Liver (tissue), 9 donors: ENCODE measurements around the gene SNX9. TPM values are rescaled to one million over a fixed set of nuclear protein-coding genes. Genes with fewer than 3 reads are reported as not detected.

Experiments used
- DNase-seq: peaks from one replicate; pipeline ENCODE4 v3.0.0-alpha.2; 2017; ENCODE audit warnings: low spot score
- H3K27ac ChIP-seq, 2 donors: one replicate each; pipeline ENCODE4 v1.7.0; 2013; ENCODE audit warnings: inconsistent platforms in 2 of 2, low read length in 2 of 2, control low read depth in 1 of 2, low read depth in 1 of 2, mild to moderate bottlenecking in 1 of 2
- H3K27me3 ChIP-seq, 4 donors: one replicate each; pipeline versions ENCODE4 v1.6.1 to v1.7.0; 2013; ENCODE audit warnings: low read length in 3 of 4, inconsistent platforms in 1 of 4, mild to moderate bottlenecking in 1 of 4, moderate library complexity in 1 of 4; ENCODE audit not compliant: control insufficient read depth in 4 of 4, insufficient read depth in 4 of 4
- H3K36me3 ChIP-seq, 4 donors: one replicate each; pipeline versions ENCODE4 v1.6.1 to v1.7.0; 2013; ENCODE audit warnings: low read length in 3 of 4, mild to moderate bottlenecking in 3 of 4, low read depth in 1 of 4, moderate library complexity in 1 of 4; ENCODE audit not compliant: control insufficient read depth in 4 of 4, insufficient read depth in 3 of 4
- H3K4me1 ChIP-seq, 4 donors: one replicate each; pipeline versions ENCODE4 v1.6.1 to v1.7.0; 2013; ENCODE audit warnings: low read length in 3 of 4, mild to moderate bottlenecking in 3 of 4, moderate library complexity in 1 of 4; ENCODE audit not compliant: control insufficient read depth in 4 of 4, insufficient read depth in 4 of 4
- H3K4me3 ChIP-seq, 3 donors: one replicate each; pipeline versions ENCODE4 v1.6.1 to v1.7.0; 2013; ENCODE audit warnings: low read length in 3 of 3, control low read depth in 1 of 3, low read depth in 1 of 3, mild to moderate bottlenecking in 1 of 3
- H3K9ac ChIP-seq, 2 donors: one replicate each; pipeline ENCODE4 v1.7.0; 2013; ENCODE audit warnings: low read length in 2 of 2, mild to moderate bottlenecking in 2 of 2, moderate library complexity in 2 of 2, control low read depth in 1 of 2, low read depth in 1 of 2
- H3K9me3 ChIP-seq, 4 donors: one replicate each; pipeline versions ENCODE4 v1.6.1 to v1.7.0; 2013; ENCODE audit warnings: low read length in 3 of 4; ENCODE audit not compliant: control insufficient read depth in 4 of 4
- EGR1 ChIP-seq, 2 donors: IDR thresholded peaks; 2 replicates each; pipeline ENCODE4 v1.6.1; 2016 to 2018; ENCODE audit warnings: antibody characterized with exemption in 2 of 2, low read depth in 2 of 2
- FOXA1 ChIP-seq: IDR thresholded peaks from 2 replicates; pipeline ENCODE4 v1.6.1; 2016; ENCODE audit warnings: antibody characterized with exemption
- FOXA2 ChIP-seq: IDR thresholded peaks from 2 replicates; pipeline ENCODE4 v1.6.1; 2016; ENCODE audit warnings: antibody characterized with exemption
- GABPA ChIP-seq, 2 donors: IDR thresholded peaks in 1 of 2; conservative IDR thresholded peaks in 1 of 2; 2 replicates each; pipeline ENCODE4 v1.6.1; 2016; ENCODE audit warnings: antibody characterized with exemption in 2 of 2, mild to moderate bottlenecking in 1 of 2, moderate library complexity in 1 of 2
- HNF4A ChIP-seq, 2 donors: conservative IDR thresholded peaks; 2 replicates each; pipeline ENCODE4 v1.6.1; 2016; ENCODE audit warnings: antibody characterized with exemption in 2 of 2, mild to moderate bottlenecking in 2 of 2
- HNF4G ChIP-seq: IDR thresholded peaks from 2 replicates; pipeline ENCODE4 v1.6.1; 2016; ENCODE audit warnings: antibody characterized with exemption
- JUND ChIP-seq, 2 donors: IDR thresholded peaks; 2 replicates each; pipeline ENCODE4 v1.6.1; 2016; ENCODE audit warnings: antibody characterized with exemption in 2 of 2
- NR2F2 ChIP-seq: IDR thresholded peaks from 2 replicates; pipeline ENCODE4 v1.6.1; 2016; ENCODE audit warnings: antibody characterized with exemption
- RAD21 ChIP-seq, 2 donors: IDR thresholded peaks; 2 replicates each; pipeline ENCODE4 v1.6.1; 2016; ENCODE audit warnings: antibody characterized with exemption in 2 of 2, mild to moderate bottlenecking in 2 of 2
- RXRA ChIP-seq, 2 donors: IDR thresholded peaks; 2 replicates each; pipeline ENCODE4 v1.6.1; 2017 to 2018; ENCODE audit warnings: antibody characterized with exemption in 2 of 2, mild to moderate bottlenecking in 1 of 2
- SP1 ChIP-seq: IDR thresholded peaks from 2 replicates; pipeline ENCODE4 v1.6.1; 2018; ENCODE audit warnings: antibody characterized with exemption, mild to moderate bottlenecking
- TAF1 ChIP-seq: conservative IDR thresholded peaks from 2 replicates; pipeline ENCODE4 v1.6.1; 2016; ENCODE audit warnings: antibody characterized with exemption, mild to moderate bottlenecking
- YY1 ChIP-seq: IDR thresholded peaks from 2 replicates; pipeline ENCODE4 v1.6.1; 2016; ENCODE audit warnings: antibody characterized with exemption, mild to moderate bottlenecking
- WGBS: extraction: QIAGEN DNeasy Blood & Tissue Kit; methylation state at CpG from one replicate; pipeline ENCODE4 v1.1.7; 2013; 5-methylcytosine and 5-hydroxymethylcytosine counted together
- polyA plus RNA-seq, 2 donors: library from polyadenylated mRNA; stranded (reverse) in 1 of 2; unstranded in 1 of 2; fragments of 200-250 nt in 1 of 2; fragments of >200 nt in 1 of 2; fragmentation: Nextera tagmentation in 1 of 2; extraction: Ambion mirVana in 1 of 2; gene quantifications; one replicate each; pipeline versions ENCODE4 v1.2.1 to v1.2.3, GENCODE V29; 2013 to 2015
- total RNA-seq, 2 donors: library from RNA; depleted of rRNA; stranded (reverse); fragments of >200 nt; gene quantifications; one replicate each; pipeline ENCODE4 v1.2.3, GENCODE V29; 2014
- TF ChIP-seq, protein P1 (sequence below): IDR thresholded peaks from 2 replicates; pipeline ENCODE4 v1.6.1; 2016; ENCODE audit warnings: antibody characterized with exemption
- TF ChIP-seq, protein P2 (sequence below): fragments of 150-350 bp; IDR thresholded peaks from 2 replicates; pipeline ENCODE4 v1.5.1; 2017; ENCODE audit warnings: improper control_type of control experiment, low read depth, low read length; ENCODE audit not compliant: missing input control
- TF ChIP-seq, protein P3 (sequence below): IDR thresholded peaks from 2 replicates; pipeline ENCODE4 v1.6.1; 2016; ENCODE audit warnings: antibody characterized with exemption
- TF ChIP-seq, protein P4 (sequence below): IDR thresholded peaks from 2 replicates; pipeline ENCODE4 v1.6.1; 2016; ENCODE audit warnings: antibody characterized with exemption, mild to moderate bottlenecking
- TF ChIP-seq, protein P5 (sequence below): IDR thresholded peaks from 2 replicates; pipeline ENCODE4 v1.6.1; 2016; ENCODE audit warnings: antibody characterized with exemption
- donor health status: healthy.
- donor health status: healthy.
- donor health status: healthy.
- donor health status: healthy.
- donor health status: healthy.

The SNX9 gene
- total and polyA plus RNA-seq, 4 donors, result 16.4 to 31.0 (median 22.3) TPM

DNA sequence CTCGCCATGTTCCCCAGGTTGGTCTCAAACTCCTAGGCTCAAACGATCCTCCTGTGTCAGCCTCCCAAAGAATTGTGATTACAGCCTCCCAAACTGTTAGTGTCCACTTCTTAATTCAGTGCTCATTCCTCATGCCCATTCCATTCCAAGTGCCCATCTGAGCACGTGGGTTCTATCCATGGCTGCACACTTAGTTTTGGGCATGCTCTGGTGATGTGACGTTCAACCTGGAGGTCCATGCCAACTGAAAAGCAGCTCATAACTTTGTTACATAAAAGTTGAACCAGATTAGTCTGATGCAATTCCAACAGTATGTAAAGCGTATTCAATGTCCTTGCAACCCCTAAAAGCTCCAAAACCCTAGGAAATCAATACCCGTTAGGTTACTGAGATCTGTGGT lies 11.5 kb downstream of the SNX9 start:
- Histone ChIP-seq H3K27me3 (no peaks in the 10 kb centered on the region), H3K9ac (no peak overlapping the region), H3K36me3 (peaks cover 0 to 3% (median 0%) of the 10 kb centered on the region in 4 donors), H3K9me3 (no peaks in the 10 kb centered on the region), H3K27ac (no peak overlapping the region), H3K4me3 (no peak overlapping the region), H3K4me1 (peaks cover 15 to 19% (median 17%) of the 10 kb centered on the region in 4 donors)
- DNase-seq, result no peak
- 96% methylated on average over 6 of the region's 6 CpGs for WGBS
- TF ChIP-seq, protein P1, sequence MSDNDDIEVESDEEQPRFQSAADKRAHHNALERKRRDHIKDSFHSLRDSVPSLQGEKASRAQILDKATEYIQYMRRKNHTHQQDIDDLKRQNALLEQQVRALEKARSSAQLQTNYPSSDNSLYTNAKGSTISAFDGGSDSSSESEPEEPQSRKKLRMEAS, result no peak
- no peak for TF ChIP-seq FOXA1
- TF ChIP-seq, protein P2, sequence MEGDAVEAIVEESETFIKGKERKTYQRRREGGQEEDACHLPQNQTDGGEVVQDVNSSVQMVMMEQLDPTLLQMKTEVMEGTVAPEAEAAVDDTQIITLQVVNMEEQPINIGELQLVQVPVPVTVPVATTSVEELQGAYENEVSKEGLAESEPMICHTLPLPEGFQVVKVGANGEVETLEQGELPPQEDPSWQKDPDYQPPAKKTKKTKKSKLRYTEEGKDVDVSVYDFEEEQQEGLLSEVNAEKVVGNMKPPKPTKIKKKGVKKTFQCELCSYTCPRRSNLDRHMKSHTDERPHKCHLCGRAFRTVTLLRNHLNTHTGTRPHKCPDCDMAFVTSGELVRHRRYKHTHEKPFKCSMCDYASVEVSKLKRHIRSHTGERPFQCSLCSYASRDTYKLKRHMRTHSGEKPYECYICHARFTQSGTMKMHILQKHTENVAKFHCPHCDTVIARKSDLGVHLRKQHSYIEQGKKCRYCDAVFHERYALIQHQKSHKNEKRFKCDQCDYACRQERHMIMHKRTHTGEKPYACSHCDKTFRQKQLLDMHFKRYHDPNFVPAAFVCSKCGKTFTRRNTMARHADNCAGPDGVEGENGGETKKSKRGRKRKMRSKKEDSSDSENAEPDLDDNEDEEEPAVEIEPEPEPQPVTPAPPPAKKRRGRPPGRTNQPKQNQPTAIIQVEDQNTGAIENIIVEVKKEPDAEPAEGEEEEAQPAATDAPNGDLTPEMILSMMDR, result no peak
- TF ChIP-seq TAF1, result no peak
- TF ChIP-seq, protein P3, sequence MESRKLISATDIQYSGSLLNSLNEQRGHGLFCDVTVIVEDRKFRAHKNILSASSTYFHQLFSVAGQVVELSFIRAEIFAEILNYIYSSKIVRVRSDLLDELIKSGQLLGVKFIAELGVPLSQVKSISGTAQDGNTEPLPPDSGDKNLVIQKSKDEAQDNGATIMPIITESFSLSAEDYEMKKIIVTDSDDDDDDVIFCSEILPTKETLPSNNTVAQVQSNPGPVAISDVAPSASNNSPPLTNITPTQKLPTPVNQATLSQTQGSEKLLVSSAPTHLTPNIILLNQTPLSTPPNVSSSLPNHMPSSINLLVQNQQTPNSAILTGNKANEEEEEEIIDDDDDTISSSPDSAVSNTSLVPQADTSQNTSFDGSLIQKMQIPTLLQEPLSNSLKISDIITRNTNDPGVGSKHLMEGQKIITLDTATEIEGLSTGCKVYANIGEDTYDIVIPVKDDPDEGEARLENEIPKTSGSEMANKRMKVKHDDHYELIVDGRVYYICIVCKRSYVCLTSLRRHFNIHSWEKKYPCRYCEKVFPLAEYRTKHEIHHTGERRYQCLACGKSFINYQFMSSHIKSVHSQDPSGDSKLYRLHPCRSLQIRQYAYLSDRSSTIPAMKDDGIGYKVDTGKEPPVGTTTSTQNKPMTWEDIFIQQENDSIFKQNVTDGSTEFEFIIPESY, result no peak

DNA sequence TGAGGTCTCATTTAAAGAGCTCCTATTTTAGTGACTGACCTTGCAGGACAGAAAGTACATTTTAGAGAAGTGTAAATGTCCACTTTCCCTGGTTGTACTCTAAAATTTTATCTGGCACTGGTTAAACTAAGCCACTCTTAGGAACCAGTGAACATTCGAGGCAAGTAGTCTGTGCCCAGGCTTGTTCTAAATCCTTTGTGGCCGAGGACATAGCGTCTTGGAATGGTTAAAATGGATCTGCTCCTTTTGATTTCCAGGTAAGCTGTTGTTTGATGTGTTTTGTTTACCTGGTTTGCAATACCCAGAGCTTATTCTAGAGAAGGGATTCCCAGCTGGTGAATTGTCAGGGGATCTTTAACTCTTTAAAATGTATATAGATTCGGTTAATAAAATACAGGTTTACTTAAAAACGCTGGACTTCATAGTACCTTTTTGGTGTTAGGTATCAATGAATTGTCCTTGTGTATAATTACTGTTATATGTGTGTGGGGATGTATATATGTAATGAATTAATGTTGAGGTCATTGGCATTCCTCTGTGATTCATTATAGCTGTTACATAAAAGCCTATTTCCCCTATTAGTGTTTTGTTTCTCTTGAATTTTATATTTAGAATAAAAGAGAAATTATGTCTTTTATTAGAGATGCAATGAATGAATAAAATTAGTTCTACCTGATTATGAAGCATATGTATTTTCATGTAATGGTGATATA lies 15.8 kb downstream of the SNX9 start:
- Histone ChIP-seq H3K9me3 (no peaks in the 10 kb centered on the region), H3K4me1 (peaks cover under 1 to 15% (median 9%) of the 10 kb centered on the region in 4 donors), H3K36me3 (no peaks in the 10 kb centered on the region), H3K9ac (no peak overlapping the region), H3K27ac (no peak overlapping the region), H3K4me3 (no peak overlapping the region), H3K27me3 (no peaks in the 10 kb centered on the region)
- DNase-seq, result no peak
- TF ChIP-seq NR2F2 (no peak), JUND (IDR thresholded peaks at IDR 0.05) (no peak), SP1 (no peak), RAD21 (IDR thresholded peaks at IDR 0.05) (no peak), HNF4A (conservative IDR thresholded peaks at IDR 0.05) (no peak), HNF4G (no peak), GABPA (IDR thresholded peaks at IDR 0.05 in 1 of 2, conservative IDR thresholded peaks at IDR 0.05 in 1 of 2) (no peak), EGR1 (IDR thresholded peaks at IDR 0.05; ENCODE audit: low read depth in 2 of 2) (no peak), TAF1 (no peak), FOXA1 (no peak), YY1 (no peak), FOXA2 (no peak), RXRA (IDR thresholded peaks at IDR 0.05) (no peak)
- TF ChIP-seq, protein P4, sequence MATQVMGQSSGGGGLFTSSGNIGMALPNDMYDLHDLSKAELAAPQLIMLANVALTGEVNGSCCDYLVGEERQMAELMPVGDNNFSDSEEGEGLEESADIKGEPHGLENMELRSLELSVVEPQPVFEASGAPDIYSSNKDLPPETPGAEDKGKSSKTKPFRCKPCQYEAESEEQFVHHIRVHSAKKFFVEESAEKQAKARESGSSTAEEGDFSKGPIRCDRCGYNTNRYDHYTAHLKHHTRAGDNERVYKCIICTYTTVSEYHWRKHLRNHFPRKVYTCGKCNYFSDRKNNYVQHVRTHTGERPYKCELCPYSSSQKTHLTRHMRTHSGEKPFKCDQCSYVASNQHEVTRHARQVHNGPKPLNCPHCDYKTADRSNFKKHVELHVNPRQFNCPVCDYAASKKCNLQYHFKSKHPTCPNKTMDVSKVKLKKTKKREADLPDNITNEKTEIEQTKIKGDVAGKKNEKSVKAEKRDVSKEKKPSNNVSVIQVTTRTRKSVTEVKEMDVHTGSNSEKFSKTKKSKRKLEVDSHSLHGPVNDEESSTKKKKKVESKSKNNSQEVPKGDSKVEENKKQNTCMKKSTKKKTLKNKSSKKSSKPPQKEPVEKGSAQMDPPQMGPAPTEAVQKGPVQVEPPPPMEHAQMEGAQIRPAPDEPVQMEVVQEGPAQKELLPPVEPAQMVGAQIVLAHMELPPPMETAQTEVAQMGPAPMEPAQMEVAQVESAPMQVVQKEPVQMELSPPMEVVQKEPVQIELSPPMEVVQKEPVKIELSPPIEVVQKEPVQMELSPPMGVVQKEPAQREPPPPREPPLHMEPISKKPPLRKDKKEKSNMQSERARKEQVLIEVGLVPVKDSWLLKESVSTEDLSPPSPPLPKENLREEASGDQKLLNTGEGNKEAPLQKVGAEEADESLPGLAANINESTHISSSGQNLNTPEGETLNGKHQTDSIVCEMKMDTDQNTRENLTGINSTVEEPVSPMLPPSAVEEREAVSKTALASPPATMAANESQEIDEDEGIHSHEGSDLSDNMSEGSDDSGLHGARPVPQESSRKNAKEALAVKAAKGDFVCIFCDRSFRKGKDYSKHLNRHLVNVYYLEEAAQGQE, result no peak
- TF ChIP-seq, protein P5, sequence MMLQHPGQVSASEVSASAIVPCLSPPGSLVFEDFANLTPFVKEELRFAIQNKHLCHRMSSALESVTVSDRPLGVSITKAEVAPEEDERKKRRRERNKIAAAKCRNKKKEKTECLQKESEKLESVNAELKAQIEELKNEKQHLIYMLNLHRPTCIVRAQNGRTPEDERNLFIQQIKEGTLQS, result no peak
- 69% methylated on average over 5 of the region's 5 CpGs for WGBS
